Hepatocyte (in vitro differentiated cells): Measurements from ENCODE around the gene DHRS7C. TPM values are rescaled to one million over a fixed set of nuclear protein-coding genes. Genes with fewer than 3 reads are reported as not detected.

ENCODE experiments used
- DNase-seq: peaks from one replicate; pipeline ENCODE4 v3.0.0-alpha.2; 2016; ENCODE audit warnings: low spot score
- H2AFZ ChIP-seq: fragments of 200-600 bp; sonication (generic); 2 replicates; pipeline ENCODE4 v1.6.0; 2016; ENCODE audit warnings: antibody characterized with exemption, mild to moderate bottlenecking
- H3K27ac ChIP-seq: fragments of 200-600 bp; sonication (generic); 2 replicates; pipeline ENCODE4 v1.5.1; 2016; ENCODE audit warnings: mild to moderate bottlenecking
- H3K27me3 ChIP-seq: fragments of 200-600 bp; sonication (generic); 2 replicates; pipeline ENCODE4 v1.6.1; 2016
- H3K36me3 ChIP-seq: fragments of 200-600 bp; sonication (generic); replicated peaks from 2 replicates; pipeline ENCODE4 v1.5.1; 2016; ENCODE audit warnings: low read depth; ENCODE audit not compliant: insufficient read depth
- H3K4me1 ChIP-seq: fragments of 200-600 bp; sonication (generic); 2 replicates; pipeline ENCODE4 v1.5.1; 2016; ENCODE audit warnings: mild to moderate bottlenecking, moderate library complexity; ENCODE audit not compliant: insufficient read depth
- H3K4me2 ChIP-seq: fragments of 200-600 bp; sonication (generic); 2 replicates; pipeline ENCODE4 v1.6.0; 2016
- H3K4me3 ChIP-seq: fragments of 200-600 bp; sonication (generic); 2 replicates; pipeline ENCODE4 v1.5.1; 2016; ENCODE audit warnings: mild to moderate bottlenecking
- H3K79me2 ChIP-seq: fragments of 200-600 bp; sonication (generic); 2 replicates; pipeline ENCODE4 v1.6.0; 2017; ENCODE audit warnings: mild to moderate bottlenecking
- H3K9me2 ChIP-seq: fragments of 200-600 bp; sonication (generic); replicated peaks from 2 replicates; pipeline ENCODE4 v1.6.0; 2017; ENCODE audit warnings: mild to moderate bottlenecking; ENCODE audit not compliant: insufficient read depth
- H3K9me3 ChIP-seq: fragments of 200-600 bp; sonication (generic); 2 replicates; pipeline ENCODE4 v1.5.1; 2016; ENCODE audit warnings: low read depth, mild to moderate bottlenecking
- H4K20me1 ChIP-seq: fragments of 200-600 bp; sonication (generic); 2 replicates; pipeline ENCODE4 v1.6.0; 2016; ENCODE audit warnings: mild to moderate bottlenecking; ENCODE audit not compliant: insufficient read depth, poor library complexity, severe bottlenecking
- EZH2 ChIP-seq: fragments of 200-600 bp; sonication (generic); IDR thresholded peaks from 2 replicates; pipeline ENCODE4 v1.6.1; 2016; ENCODE audit warnings: antibody characterized with exemption, mild to moderate bottlenecking, borderline replicate concordance
- EZH2phosphoT487 ChIP-seq: fragments of 200-600 bp; sonication (generic); IDR thresholded peaks from one replicate; pipeline ENCODE4 v1.6.1; 2018; ENCODE audit warnings: antibody characterized with exemption, mild to moderate bottlenecking, low read depth, moderate library complexity; ENCODE audit not compliant: unreplicated experiment, severe bottlenecking
- WGBS: methylation state at CpG from one replicate; pipeline ENCODE4 v1.1.6; 2016; ENCODE audit warnings: low lambda C conversion rate; ENCODE audit errors: missing lambda C conversion rate; 5-methylcytosine and 5-hydroxymethylcytosine counted together
- polyA plus RNA-seq: library from polyadenylated mRNA; unstranded; fragments of >200 nt; fragmentation: Nextera tagmentation; extraction: Ambion mirVana; gene quantifications from 2 replicates; pipeline ENCODE4 v1.2.1, GENCODE V29; 2016
- total RNA-seq: library from RNA; depleted of rRNA; stranded (reverse); fragments of >200 nt; gene quantifications from 2 replicates; pipeline ENCODE4 v1.2.3, GENCODE V29; 2014
- TF ChIP-seq, protein P1 (sequence below): fragments of 200-600 bp; sonication (generic); IDR thresholded peaks from 2 replicates; pipeline ENCODE4 v1.5.1; 2016; ENCODE audit warnings: antibody characterized with exemption, mild to moderate bottlenecking; ENCODE audit not compliant: poor library complexity

Gene DHRS7C
- total and polyA plus RNA-seq, 2 experiments from 2014 or later: 0.19 TPM; not detected in 1

DNA sequence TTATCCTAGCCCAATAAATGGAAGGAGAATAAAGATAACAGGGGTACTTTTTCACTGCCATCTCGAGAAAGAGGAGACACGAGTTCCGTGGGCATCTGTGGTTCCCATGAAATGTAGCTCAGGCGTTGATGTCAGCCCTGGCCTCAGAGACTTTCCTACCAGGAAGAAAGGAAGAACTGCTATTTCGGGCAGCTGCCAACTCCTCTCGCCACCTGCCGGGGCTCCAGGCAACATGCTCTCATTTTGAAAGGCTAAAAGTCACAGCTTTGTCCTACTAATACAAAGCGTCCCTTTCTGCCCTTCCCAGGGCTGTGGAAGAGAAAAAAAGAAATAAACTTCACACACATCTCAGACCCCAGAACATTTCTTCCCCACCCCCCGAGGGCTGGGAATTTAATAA lies 65.8 kb downstream of the DHRS7C start:
- no peak overlapping the region for H3K4me3 ChIP-seq
- no peaks in the 10 kb centered on the region for H3K9me3 ChIP-seq
- no peaks in the 10 kb centered on the region for H3K4me1 ChIP-seq
- H3K27me3 ChIP-seq: no peaks in the 10 kb centered on the region
- H3K36me3 ChIP-seq: no peaks in the 10 kb centered on the region
- WGBS: 73% methylated on average over 9 of the region's 9 CpGs
- no peaks in the 10 kb centered on the region for H4K20me1 ChIP-seq
- no peak overlapping the region for H3K27ac ChIP-seq
- DNase-seq: no peak
- no peak overlapping the region for H2AFZ ChIP-seq
- TF ChIP-seq EZH2phosphoT487 (no peak), EZH2 (no peak)
- TF ChIP-seq, protein P1, sequence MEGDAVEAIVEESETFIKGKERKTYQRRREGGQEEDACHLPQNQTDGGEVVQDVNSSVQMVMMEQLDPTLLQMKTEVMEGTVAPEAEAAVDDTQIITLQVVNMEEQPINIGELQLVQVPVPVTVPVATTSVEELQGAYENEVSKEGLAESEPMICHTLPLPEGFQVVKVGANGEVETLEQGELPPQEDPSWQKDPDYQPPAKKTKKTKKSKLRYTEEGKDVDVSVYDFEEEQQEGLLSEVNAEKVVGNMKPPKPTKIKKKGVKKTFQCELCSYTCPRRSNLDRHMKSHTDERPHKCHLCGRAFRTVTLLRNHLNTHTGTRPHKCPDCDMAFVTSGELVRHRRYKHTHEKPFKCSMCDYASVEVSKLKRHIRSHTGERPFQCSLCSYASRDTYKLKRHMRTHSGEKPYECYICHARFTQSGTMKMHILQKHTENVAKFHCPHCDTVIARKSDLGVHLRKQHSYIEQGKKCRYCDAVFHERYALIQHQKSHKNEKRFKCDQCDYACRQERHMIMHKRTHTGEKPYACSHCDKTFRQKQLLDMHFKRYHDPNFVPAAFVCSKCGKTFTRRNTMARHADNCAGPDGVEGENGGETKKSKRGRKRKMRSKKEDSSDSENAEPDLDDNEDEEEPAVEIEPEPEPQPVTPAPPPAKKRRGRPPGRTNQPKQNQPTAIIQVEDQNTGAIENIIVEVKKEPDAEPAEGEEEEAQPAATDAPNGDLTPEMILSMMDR: no peak
- no peak overlapping the region for H3K4me2 ChIP-seq
- H3K9me2 ChIP-seq: no peaks in the 10 kb centered on the region
- no peaks in the 10 kb centered on the region for H3K79me2 ChIP-seq

Other genes with a start within 250 kb of the DHRS7C start
- 40.6 and 68.8 TPM in 2 replicates for gene STX8, start 215.8 kb downstream of the DHRS7C start, total RNA-seq
- 64.7 and 68.5 TPM in 2 replicates for gene STX8, start 215.8 kb downstream of the DHRS7C start, polyA plus RNA-seq
- gene CFAP52, start 214.9 kb downstream of the DHRS7C start, total RNA-seq: 0.67 TPM in 1 of 2 replicates, not detected in the other
- not detected in 2 replicates for gene CFAP52, start 214.9 kb downstream of the DHRS7C start, polyA plus RNA-seq
- 3.5 and 5.2 TPM in 2 replicates for gene USP43, start 146.1 kb downstream of the DHRS7C start, total RNA-seq
- gene USP43, start 146.1 kb downstream of the DHRS7C start, polyA plus RNA-seq: 3.6 and 5.5 TPM in 2 replicates
- gene GSG1L2, start 30.5 kb upstream of the DHRS7C start, total RNA-seq: not detected in 2 replicates
- not detected in 2 replicates for gene GSG1L2, start 30.5 kb upstream of the DHRS7C start, polyA plus RNA-seq
- 2.1 and 3.3 TPM in 2 replicates for gene GLP2R, start 34.3 kb upstream of the DHRS7C start, total RNA-seq
- gene GLP2R, start 34.3 kb upstream of the DHRS7C start, polyA plus RNA-seq: 1.5 and 2.3 TPM in 2 replicates
- 0.07 TPM in 1 of 2 replicates, not detected in the other for gene RCVRN, start 113.7 kb upstream of the DHRS7C start, total RNA-seq
- gene RCVRN, start 113.7 kb upstream of the DHRS7C start, polyA plus RNA-seq: 0.50 TPM in 1 of 2 replicates, not detected in the other